ENCODE measurements around the gene CEP128. TPM values are rescaled to one million over a fixed set of nuclear protein-coding genes. Genes with fewer than 3 reads are reported as not detected.

The CEP128 gene
- total RNA-seq, 4 donors from 2014 or later: 3.8 to 12.0 (median 6.0) TPM

- no peak for ATAC-seq
Measured at GRCh38 chr14:80477388-80478160, 464.0 kb downstream of the CEP128 start.

GRCh38 chr14:80475074-80475473, 466.5 kb downstream of the CEP128 start:
- H3K27ac ChIP-seq: no peak overlapping the region
- H3K27me3 ChIP-seq: no peaks in the 10 kb centered on the region
- TF ChIP-seq EP300 (IDR thresholded peaks at IDR 0.05): no peak
- no peak for TF ChIP-seq POLR2AphosphoS5 (IDR thresholded peaks at IDR 0.05)
- TF ChIP-seq CTCF (IDR thresholded peaks at IDR 0.05): no peak
- TF ChIP-seq POLR2A (IDR thresholded peaks at IDR 0.05): no peak
- ATAC-seq: no peak
- H3K9me3 ChIP-seq: no peaks in the 10 kb centered on the region
- H3K36me3 ChIP-seq: no peaks in the 10 kb centered on the region
- H3K4me3 ChIP-seq: no peak overlapping the region
- peaks cover 0 to 10% (median 0%) of the 10 kb centered on the region in 3 donors for H3K4me1 ChIP-seq
- 89 to 91% methylated on average over 4 of the region's 4 CpGs for WGBS, 2 donors (ENCODE audit: low coverage in 1 of 2)

More at GRCh38 chr14:80477388-80478160, 464.0 kb downstream of the CEP128 start:
- Histone ChIP-seq H3K4me3 (no peak overlapping the region), H3K27me3 (no peaks in the 10 kb centered on the region), H3K9me3 (no peaks in the 10 kb centered on the region), H3K36me3 (no peaks in the 10 kb centered on the region), H3K4me1 (peaks cover 0 to 10% (median 0%) of the 10 kb centered on the region in 3 donors), H3K27ac (no peak overlapping the region)
- WGBS, 2 donors (ENCODE audit: low coverage in 1 of 2): 48 to 55% methylated on average over 5 to 6 of the region's 6 CpGs
- no peak for TF ChIP-seq EP300 (IDR thresholded peaks at IDR 0.05)
- no peak for TF ChIP-seq POLR2AphosphoS5 (IDR thresholded peaks at IDR 0.05)
- no peak for TF ChIP-seq POLR2A (IDR thresholded peaks at IDR 0.05)
- TF ChIP-seq CTCF (IDR thresholded peaks at IDR 0.05): no peak

- TF ChIP-seq CTCF (IDR thresholded peaks at IDR 0.05): no peak
- TF ChIP-seq POLR2A (IDR thresholded peaks at IDR 0.05): no peak
- TF ChIP-seq POLR2AphosphoS5 (IDR thresholded peaks at IDR 0.05): no peak
- TF ChIP-seq EP300 (IDR thresholded peaks at IDR 0.05): no peak
- H3K4me3 ChIP-seq: no peak overlapping the region
- no peak overlapping the region for H3K27ac ChIP-seq
- ATAC-seq: no peak
- H3K4me1 ChIP-seq: no peaks in the 10 kb centered on the region
- no peaks in the 10 kb centered on the region for H3K9me3 ChIP-seq
- WGBS, 2 donors (ENCODE audit: low coverage in 1 of 2): 56 to 100% methylated on average over 2 to 5 of the region's 5 CpGs
- no peaks in the 10 kb centered on the region for H3K27me3 ChIP-seq
- H3K36me3 ChIP-seq: no peaks in the 10 kb centered on the region
Measured at GRCh38 chr14:80468331-80469122, 473.0 kb downstream of the CEP128 start.

- TF ChIP-seq POLR2A (IDR thresholded peaks at IDR 0.05): no peak
- TF ChIP-seq CTCF (IDR thresholded peaks at IDR 0.05): no peak
- TF ChIP-seq EP300 (IDR thresholded peaks at IDR 0.05): no peak
- TF ChIP-seq POLR2AphosphoS5 (IDR thresholded peaks at IDR 0.05): no peak
- Histone ChIP-seq H3K9me3 (no peaks in the 10 kb centered on the region), H3K4me1 (no peaks in the 10 kb centered on the region), H3K27ac (no peak overlapping the region), H3K36me3 (no peaks in the 10 kb centered on the region), H3K27me3 (no peaks in the 10 kb centered on the region), H3K4me3 (no peak overlapping the region)
- ATAC-seq: no peak
- WGBS, 2 donors (ENCODE audit: low coverage in 1 of 2): 78 to 100% methylated on average over 1 to 7 of the region's 7 CpGs
Measured at GRCh38 chr14:80465546-80466220, 475.9 kb downstream of the CEP128 start.

Data from gastroesophageal sphincter (tissue), 4 donors.